HCT116 (cell line): ENCODE measurements around the gene TIGD3.

ENCODE experiments used
- CEBPB ChIP-seq: IDR thresholded peaks from 2 replicates; pipeline ENCODE4 v1.6.1; 2012; ENCODE audit warnings: low read depth
- CTCF ChIP-seq, 3 experiments: fragments of 200-600 bp in 1 of 3; sonication (generic) in 1 of 3; IDR thresholded peaks in 2 of 3; conservative IDR thresholded peaks in 1 of 3; 2 replicates each; pipeline ENCODE4 v1.5.1; 2012 to 2017; ENCODE audit warnings: low read depth in 2 of 3, low read length in 2 of 3, antibody characterized with exemption in 1 of 3, borderline replicate concordance in 1 of 3, control low read depth in 1 of 3, mild to moderate bottlenecking in 1 of 3, mixed read lengths in 1 of 3, mixed run types in 1 of 3, moderate library complexity in 1 of 3; ENCODE audit not compliant: insufficient read depth in 1 of 3
- EZH2phosphoT487 ChIP-seq: fragments of 200-600 bp; IDR thresholded peaks from 2 replicates; pipeline ENCODE4 v1.6.1; 2018; ENCODE audit warnings: antibody characterized with exemption, borderline replicate concordance
- FOSL1 ChIP-seq: IDR thresholded peaks from 2 replicates; pipeline ENCODE4 v1.6.1; 2012; ENCODE audit warnings: low read depth
- MAX ChIP-seq: IDR thresholded peaks from 2 replicates; pipeline ENCODE4 v1.6.1; 2012
- POLR2A ChIP-seq: IDR thresholded peaks from 2 replicates; pipeline ENCODE4 v1.7.0; 2011; ENCODE audit warnings: borderline replicate concordance; ENCODE audit not compliant: insufficient read depth, insufficient read length; ENCODE audit errors: extremely low read depth
- RAD21 ChIP-seq: IDR thresholded peaks from 2 replicates; pipeline ENCODE4 v1.6.1; 2012; ENCODE audit warnings: low read depth, mild to moderate bottlenecking
- SRF ChIP-seq: IDR thresholded peaks from 2 replicates; pipeline ENCODE4 v1.6.1; 2012; ENCODE audit warnings: low read depth
- ZBTB33 ChIP-seq: IDR thresholded peaks from 2 replicates; pipeline ENCODE4 v1.6.1; 2011; ENCODE audit warnings: mild to moderate bottlenecking, low read length, moderate library complexity; ENCODE audit not compliant: insufficient replicate concordance; ENCODE audit errors: extremely low read depth

- TF ChIP-seq CTCF (IDR thresholded peaks at IDR 0.05 in 2 of 3, conservative IDR thresholded peaks at IDR 0.05 in 1 of 3; ENCODE audit: borderline replicate concordance in 1 of 3, insufficient read depth in 1 of 3, low read depth in 2 of 3, low read length in 2 of 3) (no peak), ZBTB33 (no peak), SRF (no peak), FOSL1 (no peak), CEBPB (no peak), POLR2A (no peak), EZH2phosphoT487 (no peak), RAD21 (no peak), MAX (no peak)
Observed at GRCh38 chr11:65398362-65398910, 43.9 kb downstream of the TIGD3 start.
